ENCODE results near the gene DNA2. TPM values are rescaled to one million over a fixed set of nuclear protein-coding genes. Genes with fewer than 3 reads are reported as not detected.
A peak's percentile ranks its signal among the peaks of the same experiment; 100 is the strongest.

The DNA2 gene
- total RNA-seq, 1 experiment from 2014 or later, result 43.4 TPM

GRCh38 chr10:68470300-68470699 lies 1.5 kb downstream of the DNA2 start:
- no peaks in the 10 kb centered on the region for H3K27me3 ChIP-seq (ENCODE audit: insufficient read depth, low read length)
- H4K91ac ChIP-seq (ENCODE audit: insufficient read length, low read depth, low read length), result no peak overlapping the region
- no peaks in the 10 kb centered on the region for H3K79me1 ChIP-seq (ENCODE audit: insufficient read depth, low read depth, low read length, poor library complexity, severe bottlenecking)
- no peak overlapping the region for H3K4ac ChIP-seq (ENCODE audit: low read depth, low read length)
- TF ChIP-seq, protein P1, sequence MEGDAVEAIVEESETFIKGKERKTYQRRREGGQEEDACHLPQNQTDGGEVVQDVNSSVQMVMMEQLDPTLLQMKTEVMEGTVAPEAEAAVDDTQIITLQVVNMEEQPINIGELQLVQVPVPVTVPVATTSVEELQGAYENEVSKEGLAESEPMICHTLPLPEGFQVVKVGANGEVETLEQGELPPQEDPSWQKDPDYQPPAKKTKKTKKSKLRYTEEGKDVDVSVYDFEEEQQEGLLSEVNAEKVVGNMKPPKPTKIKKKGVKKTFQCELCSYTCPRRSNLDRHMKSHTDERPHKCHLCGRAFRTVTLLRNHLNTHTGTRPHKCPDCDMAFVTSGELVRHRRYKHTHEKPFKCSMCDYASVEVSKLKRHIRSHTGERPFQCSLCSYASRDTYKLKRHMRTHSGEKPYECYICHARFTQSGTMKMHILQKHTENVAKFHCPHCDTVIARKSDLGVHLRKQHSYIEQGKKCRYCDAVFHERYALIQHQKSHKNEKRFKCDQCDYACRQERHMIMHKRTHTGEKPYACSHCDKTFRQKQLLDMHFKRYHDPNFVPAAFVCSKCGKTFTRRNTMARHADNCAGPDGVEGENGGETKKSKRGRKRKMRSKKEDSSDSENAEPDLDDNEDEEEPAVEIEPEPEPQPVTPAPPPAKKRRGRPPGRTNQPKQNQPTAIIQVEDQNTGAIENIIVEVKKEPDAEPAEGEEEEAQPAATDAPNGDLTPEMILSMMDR (conservative IDR thresholded peaks at IDR 0.05), result no peak
- H2BK15ac ChIP-seq (ENCODE audit: low read depth, low read length), result no peak overlapping the region
- H3K9ac ChIP-seq (ENCODE audit: extremely low read depth, insufficient read length, low read length), result peak overlapping the region; percentile 92
- DNase-seq, result no peak
- Mint-ChIP-seq H3K27me3 (ENCODE audit: low read depth) (peaks cover 3% of the 10 kb centered on the region), H3K4me1 (peaks cover 21% of the 10 kb centered on the region in 2 experiments), H3K36me3 (ENCODE audit: insufficient read depth in 1 of 3, low read depth in 3 of 3) (peaks cover 22 to 48% (median 47%) of the 10 kb centered on the region in 3 experiments; a peak in 6 of 7 replicates), H3K9me3 (peaks cover 0 to 2% of the 10 kb centered on the region in 2 experiments; a peak in 2 of 5 replicates), H3K4me3 (peak overlapping the region; percentile 95 to 98), H3K27ac (peak overlapping the region; percentile 10 to 79 (median 65); a peak in 3 of 7 replicates)
- H4K8ac ChIP-seq (replicated peaks; ENCODE audit: insufficient read length, low read depth, low read length), result no peak overlapping the region
- H3K18ac ChIP-seq (ENCODE audit: insufficient read length, low read depth, low read length), result no peak overlapping the region
- no peak overlapping the region for H3K14ac ChIP-seq (ENCODE audit: insufficient read depth, low read length)
- H3K23ac ChIP-seq (ENCODE audit: insufficient read length, low read depth, low read length), result no peak overlapping the region
- H2BK12ac ChIP-seq (ENCODE audit: insufficient read length, low read depth, low read length), result no peak overlapping the region
- no peak overlapping the region for H2BK120ac ChIP-seq (ENCODE audit: low read depth, low read length, poor library complexity, severe bottlenecking)
- no peak overlapping the region for H2BK20ac ChIP-seq (ENCODE audit: low read depth, low read length, poor library complexity, severe bottlenecking)
- H2AK5ac ChIP-seq (ENCODE audit: insufficient read length, low read length), result no peak overlapping the region
- H3K27ac ChIP-seq (ENCODE audit: insufficient read length, low read depth, low read length), result no peak overlapping the region
- peak overlapping the region; percentile 99 for H3K4me2 ChIP-seq (ENCODE audit: insufficient read depth, insufficient read length, low read length)
- WGBS (ENCODE audit: extremely low coverage, insufficient read length, low lambda C conversion rate), result no CpG with 5 or more reads among the region's 6 CpGs
- H4K20me1 ChIP-seq (ENCODE audit: control insufficient read depth, insufficient read depth, insufficient read length), result no peaks in the 10 kb centered on the region
- no peak overlapping the region for H3T11ph ChIP-seq (ENCODE audit: low read length)
- H3K23me2 ChIP-seq (ENCODE audit: insufficient read length, low read depth, low read length, poor library complexity, severe bottlenecking), result no peaks in the 10 kb centered on the region
- H3K4me1 ChIP-seq (ENCODE audit: insufficient read depth, low read length), result no peaks in the 10 kb centered on the region
- H3K9me3 ChIP-seq (ENCODE audit: control insufficient read depth, low read depth, low read length), result no peaks in the 10 kb centered on the region
- H2BK5ac ChIP-seq (ENCODE audit: insufficient read length, low read length), result no peak overlapping the region
- no peak overlapping the region for H4K5ac ChIP-seq (ENCODE audit: insufficient read length, low read depth, low read length)
- H3K56ac ChIP-seq (ENCODE audit: insufficient read length, low read depth, low read length), result no peak overlapping the region
- H2AFZ ChIP-seq (ENCODE audit: low read length), result no peak overlapping the region
- H3K79me2 ChIP-seq (ENCODE audit: insufficient read depth, low read length), result peaks cover 13% of the 10 kb centered on the region; the same call in 1 of the 2 replicates

All from H9 (cell line).